Smooth muscle cell (in vitro differentiated cells): ENCODE measurements around the gene BEST1. TPM values are rescaled to one million over a fixed set of nuclear protein-coding genes. Genes with fewer than 3 reads are reported as not detected.
"Not testable (repeated sequence)": the region's sequence is repeated elsewhere in the genome, so short reads cannot be mapped to it uniquely, and the experiment has no call there.

ENCODE experiments used
- DNase-seq: peaks from one replicate; lab custom pipeline; 2025; ENCODE audit not compliant: unreplicated experiment; lab: John Stamatoyannopoulos, UW
- H2AFZ ChIP-seq: fragments of 200-600 bp; sonication (generic); 2 replicates; pipeline ENCODE4 v1.6.0; 2016; ENCODE audit warnings: antibody characterized with exemption, low read depth, mild to moderate bottlenecking
- H3F3A ChIP-seq: fragments of 200-600 bp; sonication (generic); 2 replicates; pipeline ENCODE4 v1.6.0; 2017; ENCODE audit warnings: antibody characterized with exemption, low read depth
- H3K27ac ChIP-seq: fragments of 200-600 bp; sonication (generic); 2 replicates; pipeline ENCODE4 v1.5.1; 2016; ENCODE audit warnings: low read depth, mild to moderate bottlenecking
- H3K27me3 ChIP-seq: fragments of 200-600 bp; sonication (generic); 2 replicates; pipeline ENCODE4 v1.6.1; 2016; ENCODE audit warnings: low read depth, mild to moderate bottlenecking
- H3K36me3 ChIP-seq: fragments of 200-600 bp; sonication (generic); 2 replicates; pipeline ENCODE4 v1.5.1; 2016; ENCODE audit warnings: low read depth
- H3K4me1 ChIP-seq: fragments of 200-600 bp; sonication (generic); 2 replicates; pipeline ENCODE4 v1.5.1; 2016; ENCODE audit warnings: low read depth
- H3K4me2 ChIP-seq: fragments of 200-600 bp; sonication (generic); 2 replicates; pipeline ENCODE4 v1.6.0; 2016; ENCODE audit warnings: mild to moderate bottlenecking
- H3K4me3 ChIP-seq: fragments of 200-600 bp; sonication (generic); 2 replicates; pipeline ENCODE4 v1.5.1; 2016; ENCODE audit warnings: mild to moderate bottlenecking
- H3K79me2 ChIP-seq: fragments of 200-600 bp; sonication (generic); 2 replicates; pipeline ENCODE4 v1.6.0; 2016; ENCODE audit warnings: low read depth, mild to moderate bottlenecking
- H3K9ac ChIP-seq: fragments of 200-600 bp; sonication (generic); 2 replicates; pipeline ENCODE4 v1.6.0; 2016; ENCODE audit warnings: low read depth
- H3K9me3 ChIP-seq: fragments of 200-600 bp; sonication (generic); replicated peaks from 2 replicates; pipeline ENCODE4 v1.5.1; 2016; ENCODE audit warnings: low read depth
- H4K20me1 ChIP-seq: fragments of 200-600 bp; sonication (generic); 2 replicates; pipeline ENCODE4 v1.6.0; 2016; ENCODE audit warnings: low read depth
- WGBS: methylation state at CpG from one replicate; pipeline ENCODE4 v1.1.7; 2016; ENCODE audit warnings: low lambda C conversion rate; 5-methylcytosine and 5-hydroxymethylcytosine counted together
- polyA plus RNA-seq: library from polyadenylated mRNA; unstranded; fragments of >200 nt; fragmentation: Nextera tagmentation; extraction: Ambion mirVana; gene quantifications from 2 replicates; pipeline ENCODE4 v1.2.1, GENCODE V29; 2016
- total RNA-seq: library from RNA; depleted of rRNA; stranded (reverse); fragments of >200 nt; gene quantifications from 2 replicates; pipeline ENCODE4 v1.2.3, GENCODE V29; 2014
- TF ChIP-seq, protein P1 (sequence below): fragments of 200-600 bp; sonication (generic); IDR thresholded peaks from 2 replicates; pipeline ENCODE4 v1.5.1; 2017; ENCODE audit warnings: borderline replicate concordance, mild to moderate bottlenecking, antibody characterized with exemption; ENCODE audit not compliant: insufficient read depth, poor library complexity, severe bottlenecking

The BEST1 gene
- total and polyA plus RNA-seq, 2 experiments from 2014 or later: 1.6 to 2.4 TPM

DNA sequence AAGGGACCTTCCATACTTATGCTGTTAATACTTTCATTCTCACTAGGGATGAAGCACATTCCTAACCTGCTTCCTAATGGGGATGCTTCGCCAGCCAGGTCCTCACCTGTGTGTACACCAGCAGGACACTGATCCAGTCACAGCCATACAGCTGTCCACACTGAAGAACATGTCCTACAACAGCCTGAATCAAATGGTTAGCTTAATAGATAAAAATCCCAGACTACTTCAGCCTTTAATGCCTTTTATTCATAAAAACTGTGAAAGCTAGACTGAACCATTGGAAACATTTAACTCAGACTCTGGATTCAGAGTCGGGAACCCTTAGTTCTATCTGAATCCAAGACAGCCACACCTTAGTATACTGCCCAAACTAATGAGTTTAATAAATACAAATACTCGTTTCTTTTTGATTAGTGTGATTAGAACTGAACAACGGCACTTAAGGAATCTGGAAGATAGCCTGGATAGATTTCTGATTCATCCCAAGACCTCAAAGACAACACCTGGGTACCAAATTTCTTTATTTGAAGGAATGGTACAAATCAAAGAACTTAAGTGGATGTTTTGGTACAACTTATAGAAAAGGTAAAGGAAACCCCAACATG, 14.0 kb downstream of the BEST1 start:
- Histone ChIP-seq H3K9ac (no peak overlapping the region), H3K27ac (no peak overlapping the region), H3K36me3 (no peaks in the 10 kb centered on the region), H4K20me1 (peaks cover 59% of the 10 kb centered on the region), H3K4me1 (peaks cover 19% of the 10 kb centered on the region), H2AFZ (no peak overlapping the region), H3K9me3 (no peaks in the 10 kb centered on the region), H3K4me2 (no peak overlapping the region), H3K4me3 (peak overlapping the region; percentile 93), H3K27me3 (no peaks in the 10 kb centered on the region), H3F3A (peaks cover 31% of the 10 kb centered on the region), H3K79me2 (peaks cover 27% of the 10 kb centered on the region)
- TF ChIP-seq, protein P1, sequence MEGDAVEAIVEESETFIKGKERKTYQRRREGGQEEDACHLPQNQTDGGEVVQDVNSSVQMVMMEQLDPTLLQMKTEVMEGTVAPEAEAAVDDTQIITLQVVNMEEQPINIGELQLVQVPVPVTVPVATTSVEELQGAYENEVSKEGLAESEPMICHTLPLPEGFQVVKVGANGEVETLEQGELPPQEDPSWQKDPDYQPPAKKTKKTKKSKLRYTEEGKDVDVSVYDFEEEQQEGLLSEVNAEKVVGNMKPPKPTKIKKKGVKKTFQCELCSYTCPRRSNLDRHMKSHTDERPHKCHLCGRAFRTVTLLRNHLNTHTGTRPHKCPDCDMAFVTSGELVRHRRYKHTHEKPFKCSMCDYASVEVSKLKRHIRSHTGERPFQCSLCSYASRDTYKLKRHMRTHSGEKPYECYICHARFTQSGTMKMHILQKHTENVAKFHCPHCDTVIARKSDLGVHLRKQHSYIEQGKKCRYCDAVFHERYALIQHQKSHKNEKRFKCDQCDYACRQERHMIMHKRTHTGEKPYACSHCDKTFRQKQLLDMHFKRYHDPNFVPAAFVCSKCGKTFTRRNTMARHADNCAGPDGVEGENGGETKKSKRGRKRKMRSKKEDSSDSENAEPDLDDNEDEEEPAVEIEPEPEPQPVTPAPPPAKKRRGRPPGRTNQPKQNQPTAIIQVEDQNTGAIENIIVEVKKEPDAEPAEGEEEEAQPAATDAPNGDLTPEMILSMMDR: no peak
- no peak for DNase-seq
- WGBS: 95% methylated on average over 4 of the region's 4 CpGs

- peaks cover 27% of the 10 kb centered on the region for H3K79me2 ChIP-seq
- H3K4me3 ChIP-seq: peak overlapping the region; percentile 93
- peak overlapping the region; percentile 97 for H3K27ac ChIP-seq
- peaks cover 35% of the 10 kb centered on the region for H3F3A ChIP-seq
- H3K9me3 ChIP-seq, H3K9ac ChIP-seq, H3K36me3 ChIP-seq, H2AFZ ChIP-seq, H3K27me3 ChIP-seq, DNase-seq: not testable (repeated sequence)
- H3K4me2 ChIP-seq: peak overlapping the region; percentile 87
- H3K4me1 ChIP-seq: peaks cover 24% of the 10 kb centered on the region
- 79% methylated on average over 9 of the region's 9 CpGs for WGBS
- H4K20me1 ChIP-seq: peaks cover 59% of the 10 kb centered on the region
These were observed 14.6 kb downstream of the BEST1 start for GRCh38 chr11:61964666-61965271.

- H2AFZ ChIP-seq: no peak overlapping the region
These were observed 16.6 kb downstream of the BEST1 start for GRCh38 chr11:61966734-61967115.

More at GRCh38 chr11:61966734-61967115, 16.6 kb downstream of the BEST1 start:
- Histone ChIP-seq H3K4me1 (peaks cover 37% of the 10 kb centered on the region), H3K4me3 (peak overlapping the region; percentile 93), H3K27me3 (no peaks in the 10 kb centered on the region), H4K20me1 (peaks cover 54% of the 10 kb centered on the region), H3F3A (peaks cover 46% of the 10 kb centered on the region), H3K4me2 (peak overlapping the region; percentile 87), H3K9me3 (no peaks in the 10 kb centered on the region), H3K9ac (peak overlapping the region; percentile 87), H3K79me2 (peaks cover 27% of the 10 kb centered on the region), H3K36me3 (no peaks in the 10 kb centered on the region), H3K27ac (peak overlapping the region; percentile 97)
- 2% methylated on average over 13 of the region's 13 CpGs for WGBS
- no peak for DNase-seq
- TF ChIP-seq, protein P1: no peak
